SHP77 (cell line): ENCODE results near the gene LBHD2.
A peak's percentile ranks its signal among the peaks of the same experiment; 100 is the strongest.

Source experiments
- DNase-seq, 2 experiments: peaks; one replicate each; lab custom pipeline; 2025; lab: John Stamatoyannopoulos, UW

Gene LBHD2

DNA sequence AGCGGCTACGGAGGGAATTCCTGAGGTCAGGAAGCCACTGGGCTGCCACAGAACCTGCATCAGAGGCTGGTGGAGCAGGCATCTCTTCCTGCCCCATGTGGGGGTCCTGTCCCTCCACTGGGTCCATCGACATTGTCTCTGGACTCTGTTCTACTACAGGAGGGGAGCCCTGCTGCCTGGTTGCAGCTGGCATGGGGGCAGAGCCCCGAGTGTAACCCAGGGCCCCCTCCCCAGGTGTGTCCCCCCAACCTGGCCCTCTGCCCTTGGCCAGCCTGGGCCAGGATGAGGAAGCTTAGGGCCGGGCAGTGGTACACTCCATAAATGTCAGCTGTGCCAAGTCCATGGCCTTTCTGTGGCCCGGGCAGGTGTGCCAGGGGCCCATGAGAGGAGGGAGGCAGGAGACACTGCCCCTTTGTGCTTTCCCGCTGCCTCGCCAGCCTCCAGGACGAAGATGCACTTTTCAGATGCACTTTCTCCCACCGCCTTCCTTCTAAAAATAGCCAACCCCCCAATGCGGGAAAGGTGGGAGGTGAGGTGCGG is 6.5 kb downstream of the LBHD2 start:
- no peak for DNase-seq

DNA sequence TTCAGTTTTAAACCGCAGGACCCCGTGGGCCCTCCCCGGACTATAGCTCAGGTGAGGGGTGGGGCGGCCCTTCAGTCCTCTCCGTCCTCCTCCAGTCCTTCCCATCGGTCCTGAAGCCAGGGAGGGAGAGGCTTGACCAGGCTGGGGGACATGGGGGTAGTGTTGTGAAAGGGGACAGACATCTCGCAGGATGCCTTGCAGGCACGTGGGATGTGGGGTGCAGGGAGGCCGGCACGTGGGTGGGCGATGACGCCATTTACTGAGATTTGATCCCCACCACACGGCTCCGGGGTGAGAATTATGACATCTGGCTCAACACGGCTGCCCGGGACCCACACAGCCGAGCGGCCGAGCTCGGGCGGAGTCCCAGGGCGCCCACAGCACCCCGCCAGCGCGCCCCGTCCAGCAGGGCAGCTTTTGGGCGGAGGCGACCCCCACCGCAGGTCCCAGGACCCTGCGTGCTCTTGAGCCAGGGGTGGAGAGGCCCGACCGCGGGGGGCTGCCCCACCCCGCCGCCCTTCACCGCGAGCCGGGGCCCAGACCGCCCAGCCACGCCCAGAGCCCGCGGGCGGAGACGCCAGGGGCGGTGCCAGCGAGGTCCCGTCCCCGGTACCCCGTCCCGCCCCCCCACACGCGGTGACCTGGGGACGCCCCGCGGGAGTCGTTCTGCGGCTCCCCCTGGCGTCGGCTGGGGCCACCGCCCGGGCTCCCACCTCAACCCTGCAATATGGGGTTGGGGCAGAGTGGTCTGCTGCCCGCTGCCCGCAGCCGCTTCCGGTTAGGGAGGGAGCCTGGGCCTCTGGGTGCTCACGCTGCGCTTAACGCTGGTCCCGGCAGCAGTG is 7.3 kb downstream of the LBHD2 start:
- no peak for DNase-seq

DNA sequence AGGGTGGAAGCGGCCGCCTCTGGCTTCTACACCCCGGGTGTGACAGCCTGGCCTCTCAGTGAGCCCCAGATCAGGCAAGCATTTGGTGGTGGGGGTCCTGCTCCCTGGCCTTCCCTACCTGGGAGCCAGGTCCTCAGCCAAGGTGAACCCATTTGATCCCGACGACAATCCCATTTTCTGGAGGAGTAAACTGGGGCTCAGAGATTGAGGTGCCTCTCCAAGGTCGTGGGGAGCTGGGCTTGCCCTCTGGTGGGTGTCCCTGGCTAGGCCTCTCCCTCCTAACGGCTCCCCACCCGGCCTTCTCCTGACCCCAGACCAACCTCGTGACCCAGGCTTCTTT is 7.8 kb downstream of the LBHD2 start:
- no peak for DNase-seq

DNA sequence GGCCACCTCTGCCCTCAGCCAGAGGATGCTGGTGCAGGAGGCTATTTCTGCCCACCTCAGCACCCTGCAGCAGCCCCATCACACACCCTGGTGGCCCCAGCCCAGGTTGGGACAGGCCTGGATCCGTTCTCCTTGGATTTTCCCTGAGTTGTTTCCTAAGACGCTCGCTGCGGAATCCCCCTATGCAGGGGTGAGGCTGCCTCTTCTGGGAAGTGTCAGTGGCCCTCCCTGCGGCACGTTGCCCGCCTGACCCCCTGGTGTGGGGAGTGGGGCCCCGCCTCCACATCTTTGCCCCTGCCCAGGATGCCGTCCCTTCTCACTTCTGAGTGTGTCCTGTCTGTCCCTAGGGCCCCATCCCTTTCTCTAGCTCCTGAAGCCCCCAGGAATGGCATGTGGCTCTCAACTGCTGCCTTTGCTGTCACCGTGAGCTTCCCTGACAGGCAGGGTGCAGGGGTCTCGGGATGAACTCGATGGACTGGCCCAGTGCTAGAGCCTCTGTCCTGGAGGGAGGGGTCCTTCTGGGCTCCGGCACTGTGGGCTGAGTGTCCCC is 9.9 kb downstream of the LBHD2 start:
- DNase-seq, result no peak

DNA sequence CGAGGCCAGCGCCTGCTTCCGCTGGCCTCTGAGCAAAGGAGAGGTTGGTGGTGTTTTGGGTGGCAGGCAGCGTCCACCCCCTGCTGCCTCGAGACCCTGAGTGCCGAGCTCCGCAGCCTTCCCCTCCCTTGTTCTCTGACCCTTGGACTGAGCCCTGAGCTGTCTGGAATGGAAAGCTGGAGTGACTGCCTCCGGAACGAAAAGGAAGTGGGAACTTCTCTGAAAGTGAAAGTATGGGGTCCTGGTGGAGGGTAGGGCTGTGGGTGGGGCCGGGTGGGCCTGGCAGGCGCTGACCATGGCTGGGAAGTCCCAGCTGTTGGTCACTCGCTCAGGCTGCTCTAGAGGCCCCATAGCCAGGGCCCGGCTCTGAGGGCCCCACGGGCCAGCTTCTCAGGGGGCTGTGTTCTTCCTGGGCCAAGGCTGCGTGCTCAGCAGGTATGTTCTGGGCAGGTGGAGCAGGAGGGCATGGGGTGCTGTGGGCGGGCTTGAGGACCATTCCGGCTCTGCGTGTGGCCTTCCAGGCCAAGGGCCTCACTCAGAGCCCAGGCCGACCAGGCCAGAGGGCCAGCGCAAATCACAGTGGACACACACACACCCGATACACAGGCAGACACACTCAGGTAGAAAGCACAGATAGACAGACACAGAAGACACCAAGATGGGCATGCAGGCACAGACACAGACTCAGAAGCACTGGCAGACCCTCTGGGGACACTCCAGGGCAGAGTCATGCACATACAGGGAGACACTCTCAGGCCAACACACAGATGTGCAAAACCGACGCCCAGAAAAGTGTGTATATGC is 10.6 kb downstream of the LBHD2 start, which contains the start of gene EXOC3L4:
EXOC3L4 (plus strand) TSS at position 320 of the 804 bp plus-strand sequence. CDS start 5,495 bp downstream, outside the sequence.
- no peak for DNase-seq

DNA sequence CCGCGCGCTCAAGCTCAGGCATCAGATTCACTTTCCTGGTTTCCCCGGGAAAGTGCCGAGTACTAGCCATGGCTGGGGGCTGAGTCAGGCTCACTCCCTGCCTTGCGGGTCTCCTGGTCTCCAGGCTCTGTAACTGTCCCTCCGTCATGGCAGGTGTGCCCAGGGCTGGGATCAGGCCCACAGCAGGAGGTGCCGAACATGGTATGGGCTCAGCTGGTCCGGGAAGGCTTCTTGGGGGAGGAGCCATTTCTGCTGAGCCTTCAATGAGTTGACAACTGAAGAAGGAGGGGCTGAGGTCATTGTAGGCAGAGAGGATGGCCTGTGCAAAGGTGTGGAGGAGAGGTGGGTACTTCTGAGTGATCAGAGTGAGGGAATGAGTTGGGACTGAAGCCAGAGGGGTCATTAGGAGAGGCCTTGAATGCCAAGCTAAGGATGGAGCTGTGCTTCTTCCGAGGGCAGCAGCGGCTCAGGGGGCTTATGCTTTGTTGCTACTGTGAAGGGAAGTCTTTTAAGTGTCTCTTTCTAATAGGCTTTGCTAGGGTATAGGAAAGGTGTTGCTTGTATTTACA is 11.3 kb downstream of the LBHD2 start:
- no peak for DNase-seq

DNA sequence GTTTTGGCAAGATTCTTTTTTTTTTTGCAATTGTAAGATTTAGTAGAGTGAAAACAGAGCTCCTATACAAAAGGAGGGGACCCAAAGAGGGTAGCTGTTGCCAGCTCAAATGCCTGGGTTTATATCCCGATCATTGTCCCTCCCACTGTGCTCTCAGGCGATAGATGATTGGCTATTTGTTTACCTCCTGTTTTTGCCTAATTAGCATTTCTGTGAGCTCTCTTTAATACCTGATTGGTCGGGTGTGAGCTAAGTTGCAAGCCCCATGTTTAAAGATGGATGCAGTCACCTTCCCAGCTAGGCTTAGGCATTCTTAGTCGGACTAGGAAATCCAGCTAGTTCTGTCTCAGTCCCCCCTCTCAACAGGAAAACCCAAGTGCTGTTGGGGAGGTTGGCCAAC is 12.4 kb downstream of the LBHD2 start:
- no peak for DNase-seq

DNA sequence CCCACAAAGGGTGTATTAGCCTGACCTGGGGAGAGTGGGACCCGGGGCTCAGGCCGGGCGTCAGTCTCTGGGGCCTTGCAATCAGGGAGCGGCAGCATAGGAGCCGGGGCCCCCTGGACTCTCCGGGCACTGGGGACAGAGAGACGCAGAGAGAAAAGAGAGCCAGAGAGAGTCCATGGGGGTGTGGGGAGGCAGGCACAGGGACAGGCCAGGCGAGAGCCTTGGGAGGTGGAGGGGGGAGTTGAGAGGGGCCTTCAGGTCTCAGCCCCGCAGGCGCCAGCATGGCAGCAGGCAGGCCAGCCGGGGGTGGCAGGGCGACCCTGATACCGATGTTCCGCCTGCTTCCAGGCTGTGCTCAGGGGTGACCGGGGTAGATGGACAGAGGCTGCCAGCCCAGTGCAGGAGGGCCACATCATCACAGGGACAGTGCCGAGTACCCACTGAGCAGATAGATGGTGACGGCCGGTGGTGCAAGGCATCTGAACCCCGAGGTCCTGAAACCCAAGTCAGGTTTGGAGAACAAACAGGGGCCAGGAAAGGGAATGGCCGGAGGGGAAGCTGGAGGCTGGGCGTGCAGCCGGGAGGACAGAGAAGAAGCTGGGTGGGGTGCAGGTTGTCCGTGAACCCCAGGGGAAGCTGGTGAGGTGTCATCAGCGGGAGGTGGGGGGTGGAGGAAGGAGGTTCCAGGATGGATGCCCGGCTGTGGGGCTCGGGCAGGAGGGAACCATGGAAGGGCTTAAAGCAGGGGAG is 13.4 kb downstream of the LBHD2 start:
- no peak for DNase-seq

DNA sequence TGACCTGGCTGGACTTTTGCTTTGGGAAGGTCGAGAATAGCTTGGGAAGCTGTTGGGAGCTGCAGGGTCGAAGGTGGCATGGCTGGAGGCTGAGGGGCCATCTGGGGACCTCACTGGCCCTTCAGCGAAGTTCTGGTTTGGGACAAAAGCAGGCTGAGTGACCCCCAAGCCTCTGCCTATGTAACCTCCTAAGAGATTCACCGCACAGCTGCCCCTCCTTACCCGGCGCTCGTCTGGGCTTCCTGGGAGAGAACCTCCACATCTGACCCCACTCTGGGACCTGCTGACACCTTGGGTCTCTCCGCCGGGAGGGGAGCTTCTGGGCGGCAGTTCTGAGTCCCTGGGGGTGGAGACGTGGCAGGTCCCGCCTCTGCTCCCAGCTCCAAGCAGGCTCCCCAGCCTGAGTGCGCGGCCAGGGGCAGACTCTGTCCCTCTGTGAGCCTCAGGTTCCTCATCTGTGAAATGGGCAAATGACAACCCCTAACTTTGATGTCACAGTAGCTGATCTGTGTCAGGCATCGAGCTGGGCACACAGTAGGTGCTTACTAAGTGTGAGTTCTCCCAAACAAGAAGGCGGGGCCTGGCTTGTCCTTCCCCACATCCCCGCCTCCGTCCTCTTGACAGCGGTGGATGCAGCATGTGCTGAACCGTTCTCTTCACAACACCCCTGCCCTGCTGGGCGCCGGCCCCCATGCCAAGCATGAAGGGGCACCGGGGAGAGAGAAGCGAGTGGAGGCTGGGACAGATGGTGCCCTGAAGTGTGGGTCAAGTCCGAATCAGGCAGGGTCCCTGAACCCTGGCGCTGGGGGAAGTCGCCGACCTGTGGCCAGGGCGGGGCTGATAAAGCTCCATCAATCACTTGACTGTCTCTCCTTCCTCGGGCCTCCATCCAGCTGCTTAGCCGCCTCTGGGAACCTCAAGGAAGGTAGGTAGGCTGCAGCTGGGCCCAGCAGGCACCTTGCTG is 14.3 kb downstream of the LBHD2 start:
- DNase-seq, result no peak

DNA sequence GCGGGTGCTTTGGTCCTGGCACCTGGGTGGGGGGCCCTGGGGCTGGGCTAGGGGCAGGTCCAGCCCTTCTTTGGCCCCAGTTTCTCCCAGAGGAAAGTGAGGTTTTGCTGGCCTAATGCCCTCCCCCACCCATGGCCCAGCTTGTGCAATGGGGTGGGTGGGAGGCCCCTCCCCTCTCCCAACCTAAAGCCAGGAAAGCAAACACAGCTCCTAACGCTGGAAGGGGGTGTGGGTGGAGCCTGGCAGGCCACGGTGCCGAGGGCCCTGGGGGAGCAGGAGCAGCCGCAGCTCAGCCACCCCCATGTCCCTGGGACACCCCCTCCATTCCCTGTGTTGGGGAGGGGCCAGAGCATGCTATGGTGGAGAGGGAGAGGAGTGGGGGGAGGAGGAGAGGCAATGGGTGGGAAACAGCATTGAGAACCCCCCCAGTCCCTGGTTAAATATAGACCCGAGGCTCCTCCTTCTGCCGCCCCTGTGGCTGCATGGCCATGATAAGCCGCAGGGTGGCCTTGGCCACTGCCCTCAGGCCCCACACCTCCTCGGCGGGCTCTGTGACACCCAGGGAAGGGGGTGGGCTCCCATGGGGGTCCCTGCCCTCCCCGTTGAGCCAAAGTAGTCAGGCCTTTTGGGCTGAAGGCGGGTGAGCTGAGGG is 15.2 kb downstream of the LBHD2 start:
- DNase-seq, result no peak

DNA sequence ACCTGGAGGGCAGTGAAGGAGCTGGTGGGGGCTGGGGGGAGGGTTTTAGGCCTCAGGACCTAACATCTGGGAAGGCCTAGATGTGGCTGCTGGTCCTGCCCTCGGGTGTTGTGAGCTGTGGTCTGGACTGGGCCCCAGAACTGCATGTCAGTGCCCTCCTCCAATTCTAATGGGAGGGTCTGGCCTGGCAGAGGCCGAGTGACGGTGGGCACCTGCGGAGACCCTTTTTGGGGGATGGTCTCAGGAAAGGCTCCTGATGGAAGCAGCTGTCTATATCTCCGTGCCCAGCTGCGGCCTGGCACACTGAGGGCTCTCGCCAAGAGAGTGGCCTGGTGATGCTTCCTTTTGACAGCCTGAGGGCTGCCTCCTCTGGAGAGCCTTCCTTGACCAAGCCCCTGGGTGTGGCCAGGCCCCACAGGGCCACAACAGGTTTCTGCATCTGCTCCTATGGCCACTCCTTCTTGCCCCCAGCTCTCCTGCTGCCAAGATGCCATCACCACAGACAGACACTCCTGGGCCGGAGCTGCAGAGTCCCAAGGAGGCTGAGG is 15.8 kb downstream of the LBHD2 start:
- DNase-seq, result no peak

DNA sequence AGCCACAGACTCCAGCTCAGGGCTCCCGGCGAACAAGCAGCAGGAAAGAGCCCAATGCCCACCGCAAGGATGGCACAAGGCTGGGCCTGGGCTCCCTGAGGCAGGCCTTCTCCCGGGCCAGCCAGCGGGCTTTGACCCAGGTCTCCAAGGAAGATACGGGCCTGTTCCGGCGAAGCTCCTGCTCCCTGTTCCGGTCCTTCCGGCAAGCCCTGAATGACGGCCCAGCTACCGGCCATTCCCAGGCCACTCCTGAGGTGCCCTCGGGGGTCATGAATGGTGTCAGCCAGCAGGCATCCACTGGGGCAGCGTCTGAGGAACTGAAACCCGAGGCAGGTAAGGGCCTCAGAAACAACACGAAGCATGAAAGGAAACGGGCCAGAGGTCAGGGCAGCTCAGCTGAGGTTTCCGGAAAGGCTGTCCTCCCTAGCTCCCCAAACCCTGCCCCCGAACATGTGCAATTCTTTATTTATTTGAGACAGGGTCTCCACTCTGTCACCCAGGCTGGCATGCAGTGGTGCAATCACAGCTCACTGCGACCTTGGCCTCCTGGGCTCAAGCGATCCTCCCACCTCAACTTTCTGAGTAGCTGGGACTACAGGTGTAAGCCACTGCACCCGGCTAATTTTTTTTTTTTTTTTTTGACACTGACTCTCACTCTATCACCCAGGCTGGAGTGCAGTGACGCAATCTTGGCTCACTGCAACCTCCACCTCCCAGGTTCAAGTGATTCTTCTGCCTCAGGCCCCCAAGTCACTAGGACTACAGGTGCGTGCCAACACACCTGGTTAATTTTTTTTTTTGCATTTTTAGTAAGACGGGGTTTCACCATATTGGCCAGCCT is 16.5 kb downstream of the LBHD2 start:
- DNase-seq, result no peak

DNA sequence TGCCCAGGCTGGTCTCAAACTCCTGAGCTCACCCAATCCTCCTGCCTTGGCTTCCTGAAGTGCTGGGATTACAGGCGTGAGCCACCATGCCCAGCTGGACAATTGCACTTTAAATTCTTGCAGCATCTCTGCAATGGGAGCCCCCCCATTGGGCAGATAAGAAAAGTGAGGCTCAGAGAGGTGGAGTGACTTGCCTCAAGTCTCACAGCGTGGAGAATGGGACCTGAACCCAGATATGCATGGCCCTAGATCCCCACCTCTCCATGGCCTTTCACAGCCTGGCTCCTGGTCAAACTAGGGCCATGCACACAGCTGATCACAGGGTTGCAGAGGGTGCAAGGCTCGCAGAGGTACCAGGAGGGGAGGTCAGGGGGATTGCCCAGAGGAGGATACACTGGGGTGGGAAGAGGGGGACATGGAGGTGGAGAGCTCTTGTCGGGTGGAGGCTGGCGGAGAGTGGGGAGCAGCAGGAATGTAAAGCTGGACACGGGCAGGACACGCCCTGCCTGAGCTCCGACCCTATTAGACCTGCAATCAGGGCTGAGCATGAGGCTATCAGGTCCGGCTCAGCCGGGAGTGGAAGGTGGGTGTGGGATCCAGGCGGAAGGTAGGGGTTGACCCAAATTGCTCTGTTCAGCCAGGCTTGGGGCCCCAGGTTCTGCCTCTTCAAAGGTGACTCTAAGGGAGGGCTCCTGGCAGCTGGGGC is 17.4 kb downstream of the LBHD2 start:
- no peak for DNase-seq

DNA sequence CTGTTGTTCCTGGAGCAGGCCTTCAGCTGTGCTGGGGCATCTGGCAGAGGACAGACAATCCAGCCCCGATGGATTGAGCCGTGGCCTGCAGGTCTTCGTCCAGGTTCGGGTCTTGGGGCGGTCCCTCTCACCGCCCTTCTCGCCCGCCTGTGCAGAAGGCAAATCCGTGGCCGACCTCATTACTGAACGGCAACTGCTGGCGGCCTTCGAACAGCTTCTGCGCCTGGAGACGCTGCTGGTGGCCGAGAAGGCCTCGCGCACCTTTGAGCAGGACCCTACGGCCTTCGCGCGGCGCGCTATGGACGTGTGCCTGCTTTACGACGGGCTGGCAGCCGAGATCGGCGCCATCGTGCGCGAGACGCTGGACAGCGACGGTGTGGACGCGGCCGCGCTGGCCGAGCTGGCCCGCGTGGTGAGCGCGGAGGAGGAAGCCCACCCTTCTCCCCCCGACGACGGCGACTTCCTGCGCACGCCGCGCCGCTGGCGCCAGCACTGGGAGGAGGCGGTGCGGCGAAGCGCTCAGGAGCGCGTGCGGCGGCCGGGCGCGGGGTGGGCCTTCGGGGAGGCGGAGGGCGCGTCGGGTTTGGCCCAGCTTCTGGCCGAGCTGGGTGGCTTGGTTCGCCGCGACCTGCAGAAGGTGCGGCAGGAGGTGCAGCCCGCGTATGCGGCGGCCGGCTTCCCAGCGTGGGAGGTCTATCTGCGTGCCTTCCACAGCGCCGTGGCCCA is 18.1 kb downstream of the LBHD2 start:
- DNase-seq, result no peak

DNA sequence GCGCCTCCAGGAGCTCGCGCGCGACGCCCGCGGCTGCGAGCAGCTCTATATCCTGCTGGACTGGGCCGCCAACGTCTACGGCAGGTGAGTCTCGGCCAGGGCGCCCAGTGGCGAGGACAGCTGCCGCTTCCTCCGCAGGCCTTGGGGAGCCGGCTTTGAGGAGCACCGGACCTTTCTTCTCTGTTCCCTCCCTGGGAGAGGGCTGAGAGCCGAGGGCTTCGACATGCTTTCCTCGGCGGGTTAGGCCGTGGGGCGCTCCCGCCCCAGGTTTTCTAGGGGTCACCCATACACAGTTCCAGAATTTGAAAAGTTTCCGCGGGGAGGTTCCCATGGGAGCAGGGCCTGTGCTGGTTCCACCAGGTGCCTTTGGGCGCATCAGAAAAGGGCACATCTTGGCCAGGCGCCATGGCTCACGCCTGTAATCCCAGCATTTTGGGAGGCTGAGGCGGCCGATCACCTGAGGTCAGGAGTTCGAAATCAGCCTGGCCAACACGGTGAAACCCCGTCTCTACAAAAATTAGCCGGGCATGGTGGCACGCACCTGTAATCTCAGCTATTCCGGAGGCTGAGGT is 18.8 kb downstream of the LBHD2 start:
- no peak for DNase-seq

DNA sequence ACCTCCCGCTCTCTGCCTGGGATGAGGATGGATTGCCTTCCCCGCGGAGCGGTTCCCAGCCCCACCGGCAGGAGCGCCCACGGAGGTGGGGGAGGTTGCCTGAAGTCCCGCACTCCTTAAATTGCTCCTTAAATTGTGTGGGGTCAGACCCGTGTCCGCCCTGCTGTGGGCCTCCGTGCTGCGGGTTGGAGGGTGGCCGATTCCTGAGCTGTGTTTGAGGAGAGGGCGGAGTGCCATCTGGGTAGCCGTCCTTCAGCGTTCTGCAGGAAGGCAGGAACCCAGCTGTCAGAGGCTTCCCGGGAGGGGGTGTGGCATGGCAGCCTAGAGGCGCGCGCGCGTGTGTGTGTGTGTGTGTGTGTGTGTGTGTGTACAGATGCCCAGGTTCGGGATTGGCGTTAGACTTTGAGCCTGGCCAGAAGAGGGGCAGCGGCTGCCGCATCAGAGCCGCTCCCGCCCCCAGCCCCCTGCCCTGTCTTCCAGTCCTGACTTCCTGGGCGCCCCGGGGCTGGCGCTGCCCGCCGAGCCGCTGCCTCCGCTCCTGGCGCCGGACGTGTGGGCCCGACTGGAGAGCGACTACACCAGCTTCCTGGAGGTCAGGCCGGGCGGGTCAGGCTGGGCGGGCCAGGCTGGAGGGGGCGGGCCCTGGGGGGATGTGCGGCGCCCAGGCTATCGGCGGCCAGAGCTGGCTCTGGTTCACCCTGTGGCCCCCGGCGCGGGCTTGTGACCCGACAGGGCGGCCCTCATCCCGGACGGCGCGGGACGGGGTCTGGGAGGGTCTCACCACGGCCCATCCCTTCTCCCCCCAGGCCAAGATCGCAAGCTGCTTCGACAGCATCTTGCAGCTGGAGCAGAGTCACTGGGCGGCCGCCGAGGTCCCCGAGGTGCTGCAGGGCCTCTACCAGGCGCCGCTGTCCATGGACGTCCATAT is 19.7 kb downstream of the LBHD2 start:
- DNase-seq, result peak; percentile 26 to 65
